Osteoblast (primary cell): ENCODE measurements around the gene RASSF9. TPM values are rescaled to one million over a fixed set of nuclear protein-coding genes. Genes with fewer than 3 reads are reported as not detected.
A peak's percentile ranks its signal among the peaks of the same experiment; 100 is the strongest.

Source experiments
- DNase-seq: peaks from one replicate; pipeline ENCODE4 v3.0.0; 2011; ENCODE audit warnings: low spot score, mixed read lengths; ENCODE audit not compliant: insufficient read length; ENCODE audit errors: missing footprints
- H2AFZ ChIP-seq: 2 replicates; pipeline ENCODE4 v1.6.0; 2011; ENCODE audit warnings: mild to moderate bottlenecking, low read length
- H3K27ac ChIP-seq: 2 replicates; pipeline ENCODE4 v1.5.1; 2011; ENCODE audit warnings: mild to moderate bottlenecking, low read depth, low read length, moderate library complexity
- H3K27me3 ChIP-seq: 2 replicates; pipeline ENCODE4 v1.6.0; 2012; ENCODE audit warnings: mild to moderate bottlenecking, control low read depth, inconsistent platforms, low read length, moderate library complexity; ENCODE audit not compliant: insufficient read depth
- H3K36me3 ChIP-seq: 2 replicates; pipeline ENCODE4 v1.5.1; 2011; ENCODE audit warnings: mild to moderate bottlenecking, low read length, control low read depth, moderate library complexity; ENCODE audit not compliant: insufficient read depth
- H3K4me1 ChIP-seq: 2 replicates; pipeline ENCODE4 v1.5.1; 2011; ENCODE audit warnings: mild to moderate bottlenecking, low read length, control low read depth, moderate library complexity; ENCODE audit not compliant: insufficient read depth
- H3K4me2 ChIP-seq: 2 replicates; pipeline ENCODE4 v1.6.0; 2011; ENCODE audit warnings: mild to moderate bottlenecking, low read length; ENCODE audit not compliant: insufficient read depth
- H3K4me3 ChIP-seq: fragments of 200-600 bp; sonication (generic); 3 replicates; pipeline ENCODE4 v1.5.1; 2012; ENCODE audit warnings: mild to moderate bottlenecking, low read length, inconsistent platforms; ENCODE audit not compliant: insufficient read depth
- H3K79me2 ChIP-seq: 2 replicates; pipeline ENCODE4 v1.6.0; 2012; ENCODE audit warnings: mild to moderate bottlenecking, low read length, control low read depth, inconsistent platforms; ENCODE audit not compliant: insufficient read depth
- H3K9me3 ChIP-seq: 2 replicates; pipeline ENCODE4 v1.5.1; 2011; ENCODE audit warnings: low read depth, low read length, control low read depth
- H4K20me1 ChIP-seq: 2 replicates; pipeline ENCODE4 v1.6.0; 2012; ENCODE audit warnings: mild to moderate bottlenecking, low read length, control low read depth; ENCODE audit not compliant: insufficient read depth
- total RNA-seq: library from RNA; depleted of rRNA; stranded (reverse); fragments of >200 nt; gene quantifications from 2 replicates; pipeline ENCODE4 v1.2.3, GENCODE V29; 2012
- TF ChIP-seq, protein P1 (sequence below): IDR thresholded peaks from 2 replicates; pipeline ENCODE4 v1.5.1; 2011; ENCODE audit warnings: mild to moderate bottlenecking, low read depth, low read length, moderate library complexity; ENCODE audit errors: extremely low read depth

Gene RASSF9
- total RNA-seq = 5.8 and 6.8 TPM in 2 replicates

DNA sequence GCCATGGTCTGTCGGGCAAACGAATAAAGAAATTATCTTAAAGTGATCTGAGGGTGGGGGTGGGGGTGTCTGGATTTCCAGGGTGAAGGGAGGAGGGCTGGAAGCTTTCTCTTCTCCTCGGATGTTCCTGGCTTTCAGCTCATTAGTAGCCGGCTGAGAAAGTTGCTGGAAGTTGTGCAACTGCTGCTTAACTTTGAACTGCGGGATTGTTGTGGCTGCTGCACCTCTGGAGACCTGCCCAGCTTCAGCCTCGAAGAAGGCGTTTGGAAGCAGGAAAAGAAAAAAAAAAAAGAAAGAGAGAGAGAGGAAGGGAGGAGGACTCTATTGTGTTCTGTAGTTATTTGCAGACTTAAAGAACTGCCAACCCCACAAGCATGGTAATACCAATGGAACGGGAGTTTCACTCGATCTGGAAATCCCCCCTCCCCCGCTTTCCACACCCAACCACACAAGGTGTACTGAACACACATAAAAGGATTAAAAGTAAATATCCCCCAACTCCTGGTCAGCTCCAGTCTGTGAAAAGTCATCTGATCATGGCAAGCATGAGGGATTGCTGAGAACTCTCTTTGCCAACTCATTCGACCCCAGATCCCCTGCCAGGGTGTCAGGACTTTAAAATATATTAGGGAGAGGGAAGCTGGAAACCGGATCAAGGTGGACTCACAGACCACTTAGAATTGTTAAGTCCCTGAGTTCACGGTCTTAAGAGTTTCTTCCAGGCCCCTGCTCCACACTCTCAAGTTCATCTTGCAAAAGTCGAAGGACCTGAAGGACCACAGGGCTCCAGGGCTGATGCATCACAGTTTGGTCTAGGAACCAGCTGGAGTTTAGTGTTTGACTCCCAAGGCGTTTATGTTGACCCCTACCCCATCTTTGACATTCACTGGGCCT is at the start of gene RASSF9:
TSS of gene RASSF9 (minus strand) at position 213 of the 894 bp plus-strand sequence. CDS start at position 5, 208 bp downstream.
- Histone ChIP-seq H3K4me2 (peak within 1 kb of the TSS; percentile 96), H3K4me1 (peaks cover 11% of the 10 kb centered on the region), H3K9me3 (no peaks in the 10 kb centered on the region), H4K20me1 (no peaks in the 10 kb centered on the region), H3K36me3 (no peaks in the 10 kb centered on the region), H3K4me3 (peak within 1 kb of the TSS; percentile 74), H2AFZ (peak within 1 kb of the TSS; percentile 82), H3K27me3 (no peaks in the 10 kb centered on the region), H3K79me2 (no peaks in the 10 kb centered on the region), H3K27ac (peak within 1 kb of the TSS; percentile 83)
- no peak for DNase-seq
- TF ChIP-seq, protein P1, sequence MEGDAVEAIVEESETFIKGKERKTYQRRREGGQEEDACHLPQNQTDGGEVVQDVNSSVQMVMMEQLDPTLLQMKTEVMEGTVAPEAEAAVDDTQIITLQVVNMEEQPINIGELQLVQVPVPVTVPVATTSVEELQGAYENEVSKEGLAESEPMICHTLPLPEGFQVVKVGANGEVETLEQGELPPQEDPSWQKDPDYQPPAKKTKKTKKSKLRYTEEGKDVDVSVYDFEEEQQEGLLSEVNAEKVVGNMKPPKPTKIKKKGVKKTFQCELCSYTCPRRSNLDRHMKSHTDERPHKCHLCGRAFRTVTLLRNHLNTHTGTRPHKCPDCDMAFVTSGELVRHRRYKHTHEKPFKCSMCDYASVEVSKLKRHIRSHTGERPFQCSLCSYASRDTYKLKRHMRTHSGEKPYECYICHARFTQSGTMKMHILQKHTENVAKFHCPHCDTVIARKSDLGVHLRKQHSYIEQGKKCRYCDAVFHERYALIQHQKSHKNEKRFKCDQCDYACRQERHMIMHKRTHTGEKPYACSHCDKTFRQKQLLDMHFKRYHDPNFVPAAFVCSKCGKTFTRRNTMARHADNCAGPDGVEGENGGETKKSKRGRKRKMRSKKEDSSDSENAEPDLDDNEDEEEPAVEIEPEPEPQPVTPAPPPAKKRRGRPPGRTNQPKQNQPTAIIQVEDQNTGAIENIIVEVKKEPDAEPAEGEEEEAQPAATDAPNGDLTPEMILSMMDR = no peak

DNA sequence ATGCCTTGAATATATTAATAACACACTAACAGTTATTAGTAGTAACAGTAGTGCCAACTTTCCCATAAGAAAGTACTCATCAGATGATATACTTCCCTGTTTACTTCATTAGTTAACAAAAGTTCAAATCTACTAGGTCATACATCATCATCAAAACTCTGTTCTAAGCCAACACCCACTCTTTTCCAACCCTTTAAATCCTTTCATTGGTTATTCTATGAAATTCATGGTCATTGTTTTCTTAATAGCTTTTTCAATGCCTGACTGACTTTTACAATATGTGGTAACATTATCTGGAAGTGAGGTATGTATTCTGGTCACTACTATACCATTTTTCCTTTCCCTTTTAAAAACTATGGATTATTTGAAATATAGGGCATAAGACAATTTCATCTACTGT is 47.6 kb upstream of the RASSF9 start:
- no peak overlapping the region for H3K27ac ChIP-seq

GRCh38 chr12:85877459-85877858 is 41.2 kb upstream of the RASSF9 start:
- Histone ChIP-seq H2AFZ (no peak overlapping the region), H4K20me1 (no peaks in the 10 kb centered on the region), H3K4me2 (no peak overlapping the region), H3K27me3 (no peaks in the 10 kb centered on the region), H3K27ac (no peak overlapping the region), H3K36me3 (no peaks in the 10 kb centered on the region), H3K4me3 (no peak overlapping the region), H3K9me3 (no peaks in the 10 kb centered on the region), H3K4me1 (no peaks in the 10 kb centered on the region), H3K79me2 (no peaks in the 10 kb centered on the region)
- no peak for DNase-seq
- TF ChIP-seq, protein P1 = no peak

More for the DNA sequence above, 47.6 kb upstream of the RASSF9 start:
- no peaks in the 10 kb centered on the region for H3K79me2 ChIP-seq
- no peaks in the 10 kb centered on the region for H3K36me3 ChIP-seq
- no peaks in the 10 kb centered on the region for H3K4me1 ChIP-seq
- peaks cover 3% of the 10 kb centered on the region for H3K27me3 ChIP-seq
- no peaks in the 10 kb centered on the region for H4K20me1 ChIP-seq
- DNase-seq = no peak
- H3K9me3 ChIP-seq = no peaks in the 10 kb centered on the region
- H2AFZ ChIP-seq = no peak overlapping the region
- TF ChIP-seq, protein P1 = no peak
- no peak overlapping the region for H3K4me3 ChIP-seq
- no peak overlapping the region for H3K4me2 ChIP-seq

- Histone ChIP-seq H3K27ac (no peak within 1 kb of the TSS), H3K4me2 (peak within 1 kb of the TSS; percentile 18), H3K4me3 (no peak within 1 kb of the TSS), H3K79me2 (no peaks in the 10 kb centered on the region), H4K20me1 (no peaks in the 10 kb centered on the region), H3K36me3 (no peaks in the 10 kb centered on the region), H3K27me3 (no peaks in the 10 kb centered on the region), H3K9me3 (no peaks in the 10 kb centered on the region), H2AFZ (peak within 1 kb of the TSS; percentile 12), H3K4me1 (no peaks in the 10 kb centered on the region)
- TF ChIP-seq, protein P1 = no peak
- no peak for DNase-seq
Observed at GRCh38 chr12:85874031-85874461, 37.8 kb upstream of the RASSF9 start, which contains the start of gene NTS. NTS (plus strand) TSS chr12:85874295; CDS start chr12:85874404, 109 bp downstream.
